ENCODE data around the gene TCF4.

DNA sequence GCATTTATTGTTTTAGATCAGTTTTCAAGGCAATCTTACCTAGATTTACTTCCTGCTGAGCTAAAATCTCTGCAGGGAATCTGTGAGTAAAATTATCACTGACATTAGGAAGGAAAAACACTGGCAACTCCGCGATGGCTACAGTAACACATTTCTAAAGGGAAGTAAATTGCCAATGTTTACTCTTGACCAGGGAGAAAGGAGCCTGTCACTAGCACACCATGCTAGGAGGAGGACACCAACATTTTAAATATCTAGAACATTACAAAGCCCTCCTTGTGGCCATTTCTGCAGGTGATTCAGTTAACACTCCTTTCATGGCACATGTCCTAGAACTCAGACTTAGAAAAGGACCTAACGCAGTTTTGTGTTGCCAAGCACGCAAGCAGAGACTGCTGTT lies 58.4 kb downstream of the TCF4 start:
- TF ChIP-seq POLR2A (IDR thresholded peaks at IDR 0.05): no peak
- TF ChIP-seq, protein P1, sequence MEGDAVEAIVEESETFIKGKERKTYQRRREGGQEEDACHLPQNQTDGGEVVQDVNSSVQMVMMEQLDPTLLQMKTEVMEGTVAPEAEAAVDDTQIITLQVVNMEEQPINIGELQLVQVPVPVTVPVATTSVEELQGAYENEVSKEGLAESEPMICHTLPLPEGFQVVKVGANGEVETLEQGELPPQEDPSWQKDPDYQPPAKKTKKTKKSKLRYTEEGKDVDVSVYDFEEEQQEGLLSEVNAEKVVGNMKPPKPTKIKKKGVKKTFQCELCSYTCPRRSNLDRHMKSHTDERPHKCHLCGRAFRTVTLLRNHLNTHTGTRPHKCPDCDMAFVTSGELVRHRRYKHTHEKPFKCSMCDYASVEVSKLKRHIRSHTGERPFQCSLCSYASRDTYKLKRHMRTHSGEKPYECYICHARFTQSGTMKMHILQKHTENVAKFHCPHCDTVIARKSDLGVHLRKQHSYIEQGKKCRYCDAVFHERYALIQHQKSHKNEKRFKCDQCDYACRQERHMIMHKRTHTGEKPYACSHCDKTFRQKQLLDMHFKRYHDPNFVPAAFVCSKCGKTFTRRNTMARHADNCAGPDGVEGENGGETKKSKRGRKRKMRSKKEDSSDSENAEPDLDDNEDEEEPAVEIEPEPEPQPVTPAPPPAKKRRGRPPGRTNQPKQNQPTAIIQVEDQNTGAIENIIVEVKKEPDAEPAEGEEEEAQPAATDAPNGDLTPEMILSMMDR (IDR thresholded peaks at IDR 0.05): no peak
